ENCODE measurements around the gene MCHR1. TPM values are rescaled to one million over a fixed set of nuclear protein-coding genes. Genes with fewer than 3 reads are reported as not detected.
A peak's percentile ranks its signal among the peaks of the same experiment; 100 is the strongest.

Gene MCHR1
- total RNA-seq, 2 donors from 2014 or later, result not detected

GRCh38 chr22:40705918-40706682 lies 26.8 kb downstream of the MCHR1 start:
- H3K4me3 ChIP-seq, result no peak overlapping the region
- H3K27ac ChIP-seq, result no peak overlapping the region
- H3K4me1 ChIP-seq, result peaks cover 6% of the 10 kb centered on the region
- no peaks in the 10 kb centered on the region for H3K27me3 ChIP-seq
- 71 to 72% methylated on average over 8 to 9 of the region's 9 CpGs for WGBS, 2 donors
- no peak for DNase-seq
- intact Hi-C loops (cut with DNase I), result no loop called here
- H3K36me3 ChIP-seq (replicated peaks in 1 of 2; ENCODE audit: insufficient read depth in 1 of 2, low read depth in 2 of 2), result no peaks in the 10 kb centered on the region
- ATAC-seq, result no peak
- TF ChIP-seq CTCF (IDR thresholded peaks at IDR 0.05) (no peak), POLR2A (IDR thresholded peaks at IDR 0.05) (no peak)
- peaks cover 0 to 4% (median 0%) of the 10 kb centered on the region in 3 donors for H3K9me3 ChIP-seq

GRCh38 chr22:40707154-40707553 lies 27.9 kb downstream of the MCHR1 start:
- intact Hi-C loops (cut with DNase I), result no loop called here
- DNase-seq (no peak), ATAC-seq (no peak)
- TF ChIP-seq POLR2A (IDR thresholded peaks at IDR 0.05), result no peak
- Histone ChIP-seq H3K4me3 (no peak overlapping the region), H3K36me3 (replicated peaks in 1 of 2; ENCODE audit: insufficient read depth in 1 of 2, low read depth in 2 of 2) (no peaks in the 10 kb centered on the region), H3K4me1 (peaks cover 14% of the 10 kb centered on the region), H3K27ac (no peak overlapping the region), H3K27me3 (no peaks in the 10 kb centered on the region), H3K9me3 (peaks cover 0 to 4% (median 0%) of the 10 kb centered on the region in 3 donors)
- WGBS, 2 donors, result 71 to 75% methylated on average over 2 of the region's 2 CpGs

- WGBS, 2 donors, result 91 to 95% methylated on average over 5 of the region's 5 CpGs
- no peak overlapping the region for H3K4me3 ChIP-seq
- intact Hi-C loops (cut with DNase I), result no loop called here
- peaks cover 0 to 4% (median 0%) of the 10 kb centered on the region in 3 donors for H3K9me3 ChIP-seq
- H3K27me3 ChIP-seq, result no peaks in the 10 kb centered on the region
- H3K36me3 ChIP-seq (replicated peaks in 1 of 2; ENCODE audit: insufficient read depth in 1 of 2, low read depth in 2 of 2), result no peaks in the 10 kb centered on the region
- H3K4me1 ChIP-seq, result peaks cover 14% of the 10 kb centered on the region
- no peak for DNase-seq
- H3K27ac ChIP-seq, result no peak overlapping the region
- ATAC-seq, result no peak
- TF ChIP-seq CTCF (IDR thresholded peaks at IDR 0.05) (no peak), POLR2A (IDR thresholded peaks at IDR 0.05) (no peak)
These were observed 28.9 kb downstream of the MCHR1 start for GRCh38 chr22:40708177-40708576.

GRCh38 chr22:40709752-40710413 lies 30.6 kb downstream of the MCHR1 start:
- H3K27me3 ChIP-seq, result no peaks in the 10 kb centered on the region
- TF ChIP-seq CTCF (IDR thresholded peaks at IDR 0.05) (no peak), POLR2A (IDR thresholded peaks at IDR 0.05) (no peak)
- H3K36me3 ChIP-seq (replicated peaks in 1 of 2; ENCODE audit: insufficient read depth in 1 of 2, low read depth in 2 of 2), result no peaks in the 10 kb centered on the region
- ATAC-seq (peak; percentile 25), DNase-seq (peak in 1 of 4 donors; percentile 22)
- no peak overlapping the region for H3K27ac ChIP-seq
- H3K9me3 ChIP-seq, result peaks cover 0 to 4% (median 0%) of the 10 kb centered on the region in 3 donors
- 73 to 81% methylated on average over 6 of the region's 6 CpGs for WGBS, 2 donors
- no peak overlapping the region for H3K4me3 ChIP-seq
- intact Hi-C loops (cut with DNase I), result no loop called here
- peaks cover 20% of the 10 kb centered on the region for H3K4me1 ChIP-seq

- Histone ChIP-seq H3K4me3 (no peak overlapping the region), H3K27me3 (no peaks in the 10 kb centered on the region), H3K4me1 (peaks cover 20% of the 10 kb centered on the region), H3K36me3 (replicated peaks in 1 of 2; ENCODE audit: insufficient read depth in 1 of 2, low read depth in 2 of 2) (no peaks in the 10 kb centered on the region), H3K27ac (no peak overlapping the region), H3K9me3 (peaks cover 0 to under 1% (median 0%) of the 10 kb centered on the region in 3 donors)
- 90 to 92% methylated on average over 11 to 12 of the region's 12 CpGs for WGBS, 2 donors
- no peak for DNase-seq
- intact Hi-C loops (cut with DNase I), result no loop called here
- no peak for TF ChIP-seq CTCF (IDR thresholded peaks at IDR 0.05)
- no peak for TF ChIP-seq POLR2A (IDR thresholded peaks at IDR 0.05)
- ATAC-seq, result no peak
These were observed 33.0 kb downstream of the MCHR1 start for GRCh38 chr22:40712311-40712710.
